Measurements from ENCODE around the gene FOXL2.
"Not testable (repeated sequence)": the region's sequence is repeated elsewhere in the genome, so short reads cannot be mapped to it uniquely, and the experiment has no call there.

The FOXL2 gene

GRCh38 chr3:138923531-138923994 is 23.4 kb downstream of the FOXL2 start:
- DNase-seq: peak; percentile 59

- not testable (repeated sequence) for DNase-seq
Observed at GRCh38 chr3:138922400-138922799, 24.5 kb downstream of the FOXL2 start.

- no peak for DNase-seq
Observed at GRCh38 chr3:138921316-138922292, 25.3 kb downstream of the FOXL2 start.

GRCh38 chr3:138919325-138919724 is 27.6 kb downstream of the FOXL2 start:
- no peak for DNase-seq

- no peak for DNase-seq
Observed at GRCh38 chr3:138916824-138917223, 30.1 kb downstream of the FOXL2 start.

- DNase-seq: peak; percentile 79
Observed at GRCh38 chr3:138915503-138916498, 31.1 kb downstream of the FOXL2 start.

GRCh38 chr3:138914870-138915502 is 32.0 kb downstream of the FOXL2 start:
- DNase-seq: no peak

- no peak for DNase-seq
Observed at GRCh38 chr3:138913766-138914165, 33.2 kb downstream of the FOXL2 start.

- DNase-seq: no peak
Observed at GRCh38 chr3:138912237-138912636, 34.7 kb downstream of the FOXL2 start.

- DNase-seq: no peak
Observed at GRCh38 chr3:138911621-138912020, 35.3 kb downstream of the FOXL2 start.

GRCh38 chr3:138909904-138910303 is 37.0 kb downstream of the FOXL2 start:
- no peak for DNase-seq

- no peak for DNase-seq
Observed at GRCh38 chr3:138908846-138909245, 38.1 kb downstream of the FOXL2 start.

- no peak for DNase-seq
Observed at GRCh38 chr3:138907539-138907938, 39.4 kb downstream of the FOXL2 start.

- DNase-seq: no peak
Observed at GRCh38 chr3:138902171-138902570, 44.8 kb downstream of the FOXL2 start.

- no peak for DNase-seq
Observed at GRCh38 chr3:138901567-138901966, 45.4 kb downstream of the FOXL2 start.

- DNase-seq: no peak
Observed at GRCh38 chr3:138899351-138899991, 47.5 kb downstream of the FOXL2 start.

GRCh38 chr3:138898708-138899107 is 48.2 kb downstream of the FOXL2 start:
- DNase-seq: no peak

- no peak for DNase-seq
Observed at GRCh38 chr3:138898301-138898700, 48.6 kb downstream of the FOXL2 start.

Data from NCI-H774 (cell line).